ENCODE data around the gene RGS19.

The RGS19 gene

DNA sequence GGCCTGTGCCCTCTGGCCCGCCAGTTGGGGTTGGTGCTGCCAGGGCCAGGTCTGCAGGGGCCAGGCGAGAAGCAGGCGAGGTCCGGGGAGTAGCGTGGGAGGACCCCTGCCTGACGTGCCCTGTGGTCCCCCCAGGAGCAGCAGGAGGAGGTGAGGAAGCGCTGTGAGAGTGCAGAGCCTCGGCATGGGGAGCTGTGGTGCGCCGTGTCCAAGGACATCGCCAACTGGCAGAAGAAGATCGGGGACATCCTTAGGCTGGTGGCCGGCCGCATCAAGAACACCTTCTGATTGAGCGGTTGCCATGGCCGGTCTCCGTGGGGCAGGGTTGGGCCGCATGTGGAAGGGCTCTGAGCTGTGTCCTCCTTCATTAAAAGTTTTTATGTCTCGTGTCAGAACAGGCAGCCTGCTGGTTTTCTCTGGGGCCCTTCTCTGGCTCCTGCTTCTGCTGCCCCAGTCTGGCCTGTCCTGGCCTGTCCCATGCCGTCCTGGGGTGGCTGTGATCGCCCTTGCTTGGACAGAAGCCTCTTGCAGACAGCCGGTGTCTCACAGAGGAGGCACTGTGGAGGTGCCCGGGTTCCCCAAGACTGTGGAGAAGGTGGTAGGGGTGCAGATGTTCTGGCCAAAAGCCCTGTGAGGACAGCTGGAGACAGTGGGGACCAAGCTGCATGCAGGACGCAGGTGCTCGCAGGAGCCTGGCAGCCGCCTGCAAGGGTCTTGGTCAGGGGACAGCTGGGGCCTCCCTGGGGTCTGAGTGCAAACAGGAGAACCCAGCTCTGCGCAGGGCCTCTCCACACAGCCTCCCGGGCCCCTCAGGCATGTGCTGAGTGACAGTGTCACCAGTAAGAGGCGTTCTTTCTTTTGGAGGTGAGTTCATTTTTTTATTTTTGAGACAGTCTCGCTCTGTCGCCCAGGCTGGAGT, 46.4 kb downstream of the RGS19 start:
- no peak for DNase-seq

DNA sequence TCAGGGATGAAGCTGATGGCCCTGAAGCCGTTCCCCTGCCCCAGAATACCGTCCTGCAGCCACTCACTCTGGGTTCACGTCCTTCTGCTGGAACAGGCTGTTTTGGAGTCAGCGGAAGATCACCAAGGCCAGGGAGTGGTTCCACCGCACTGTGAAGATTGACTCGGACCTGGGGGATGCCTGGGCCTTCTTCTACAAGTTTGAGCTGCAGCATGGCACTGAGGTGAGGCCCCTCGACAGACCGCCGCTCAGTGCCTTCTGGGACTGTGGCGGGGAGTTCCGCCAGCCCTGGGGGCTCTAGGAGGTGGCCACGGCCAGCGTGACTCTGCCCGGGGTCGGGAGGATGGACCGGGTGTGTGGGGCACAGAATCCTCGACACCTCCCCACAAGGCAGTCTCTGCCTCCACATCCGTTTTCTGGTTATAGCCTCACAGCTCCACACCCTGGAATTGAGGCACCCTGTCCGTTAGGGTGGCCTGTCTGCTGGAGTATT, 47.5 kb downstream of the RGS19 start:
- DNase-seq: no peak

DNA sequence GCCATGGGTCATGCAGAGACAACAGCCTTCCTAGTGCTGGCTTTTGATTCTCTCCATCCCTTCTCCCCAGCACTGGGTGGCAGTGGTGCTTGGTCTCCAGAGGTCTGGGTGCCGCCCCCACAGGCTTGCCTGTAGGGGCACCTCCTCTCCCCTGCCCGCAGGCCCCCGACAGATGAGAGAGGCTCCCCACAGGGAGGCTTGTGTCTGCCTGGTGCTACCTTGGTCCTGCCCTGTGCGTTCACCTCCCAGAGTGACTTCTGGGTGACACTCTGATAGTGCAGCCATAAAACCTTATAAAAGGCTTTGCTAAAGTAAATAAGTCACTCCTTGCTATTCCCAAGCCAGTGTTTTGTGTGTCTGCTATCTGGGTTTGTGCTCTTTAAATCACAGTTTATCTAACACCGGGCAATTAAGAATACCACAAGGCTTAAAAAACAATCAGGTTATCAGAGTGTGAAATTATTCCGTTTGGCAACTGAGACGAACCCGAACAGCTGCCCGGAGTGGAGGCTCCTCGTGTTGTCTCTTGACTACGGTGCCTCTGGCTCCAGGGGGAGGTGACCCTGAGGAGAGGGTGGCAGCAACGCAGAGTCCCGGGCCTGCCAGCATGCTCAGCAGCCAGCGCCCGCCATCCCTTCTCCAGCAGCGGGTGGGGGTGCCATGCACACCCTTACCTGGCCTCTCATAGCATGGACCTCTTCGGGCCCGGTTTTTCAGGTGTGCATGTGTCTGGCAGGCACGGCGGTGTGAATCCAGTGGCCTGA, 48.8 kb downstream of the RGS19 start:
- DNase-seq: no peak

DNA sequence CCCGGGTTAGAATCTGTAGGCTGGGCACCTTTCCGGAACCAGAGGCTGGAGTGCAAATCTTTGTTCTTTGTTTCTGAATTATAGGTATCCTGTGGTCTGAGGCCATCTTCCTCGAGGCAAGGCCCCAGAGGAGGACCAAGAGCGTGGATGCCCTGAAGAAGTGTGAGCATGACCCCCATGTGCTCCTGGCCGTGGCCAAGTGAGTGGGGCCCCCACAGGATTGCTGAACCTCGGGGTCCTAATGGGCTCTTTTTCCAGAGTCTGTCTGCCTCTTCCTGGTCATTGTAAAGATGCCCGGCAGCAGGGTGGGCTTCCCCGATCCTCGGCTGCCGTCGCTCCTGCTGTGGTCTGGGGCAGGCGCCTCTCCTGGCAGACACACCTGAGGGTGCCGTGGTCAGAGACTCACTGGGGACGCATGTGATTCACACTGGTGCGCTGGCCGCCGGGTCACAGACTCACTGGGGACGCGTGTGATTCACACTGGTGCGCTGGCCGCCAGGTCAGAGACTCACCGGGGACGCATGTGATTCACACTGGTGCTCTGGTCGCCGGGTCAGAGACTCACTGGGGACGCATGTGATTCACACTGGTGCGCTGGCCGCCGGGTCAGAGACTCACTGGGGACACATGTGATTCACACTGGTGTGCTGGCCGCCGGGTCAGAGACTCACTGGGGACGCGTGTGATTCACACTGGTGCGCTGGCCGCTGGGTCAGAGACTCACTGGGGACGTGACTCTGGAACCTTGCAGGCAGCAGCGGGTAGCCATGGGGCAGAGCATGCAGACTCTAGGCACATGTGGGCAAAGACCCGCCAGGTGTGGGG, 49.8 kb downstream of the RGS19 start:
- no peak for DNase-seq

DNA sequence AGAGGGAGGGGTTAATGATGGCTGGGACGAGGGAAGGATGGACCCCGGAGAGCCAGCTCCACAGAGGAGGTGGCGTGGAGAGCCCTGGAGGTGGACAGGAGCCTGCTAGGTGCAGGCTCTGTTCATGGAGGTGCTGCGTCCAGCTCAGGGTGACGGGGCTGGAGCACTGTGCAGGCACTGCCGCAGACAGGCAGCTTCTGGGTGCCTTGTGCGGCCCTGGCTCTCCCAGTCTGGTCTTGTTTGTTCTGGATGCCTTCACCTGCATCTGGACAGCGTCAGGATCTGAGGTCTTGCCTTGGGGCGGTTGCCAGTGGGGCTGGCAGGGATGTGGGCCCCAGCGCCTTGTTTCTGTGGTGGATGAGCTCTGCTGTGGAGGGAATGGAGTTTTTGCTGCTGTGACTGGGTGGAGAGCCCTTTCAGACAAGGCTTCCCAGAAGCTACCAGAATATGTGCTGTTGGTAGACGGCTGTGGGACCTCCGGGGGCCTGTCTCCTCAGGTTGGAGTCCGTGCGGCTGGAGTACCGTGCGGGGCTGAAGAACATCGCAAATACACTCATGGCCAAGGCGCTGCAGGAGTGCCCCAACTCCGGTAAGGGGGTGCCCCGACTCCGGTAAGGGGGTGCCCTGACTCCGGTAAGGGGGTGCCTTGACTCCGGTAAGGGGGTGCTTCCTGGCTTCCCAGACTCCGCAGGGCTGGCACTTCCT, 51.2 kb downstream of the RGS19 start:
- DNase-seq: no peak

DNA sequence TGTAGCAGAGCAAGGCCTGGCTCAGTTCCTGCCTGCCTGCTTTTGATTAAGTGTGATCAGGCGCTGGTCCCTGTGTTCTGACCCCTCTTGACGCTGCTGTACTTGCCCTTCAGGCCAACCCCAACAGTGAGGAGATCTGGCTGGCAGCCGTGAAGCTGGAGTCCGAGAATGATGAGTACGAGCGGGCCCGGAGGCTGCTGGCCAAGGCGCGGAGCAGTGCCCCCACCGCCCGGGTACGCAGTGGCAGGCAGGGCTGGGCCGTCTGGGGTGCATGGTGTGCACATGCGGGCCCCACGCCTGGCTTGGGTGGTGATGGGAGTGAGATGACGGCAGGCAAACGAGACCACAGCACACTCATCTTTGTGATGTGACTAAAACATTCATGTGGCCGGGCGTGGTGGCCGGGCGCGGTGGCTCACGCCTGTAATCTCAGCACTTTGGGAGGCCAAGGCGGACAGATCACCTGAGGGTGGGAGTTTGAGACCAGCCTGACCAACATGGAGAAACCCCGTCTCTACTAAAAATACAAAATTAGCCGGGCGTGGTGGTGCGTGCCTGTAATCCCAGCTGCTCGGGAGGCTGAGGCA, 53.4 kb downstream of the RGS19 start:
- no peak for DNase-seq

DNA sequence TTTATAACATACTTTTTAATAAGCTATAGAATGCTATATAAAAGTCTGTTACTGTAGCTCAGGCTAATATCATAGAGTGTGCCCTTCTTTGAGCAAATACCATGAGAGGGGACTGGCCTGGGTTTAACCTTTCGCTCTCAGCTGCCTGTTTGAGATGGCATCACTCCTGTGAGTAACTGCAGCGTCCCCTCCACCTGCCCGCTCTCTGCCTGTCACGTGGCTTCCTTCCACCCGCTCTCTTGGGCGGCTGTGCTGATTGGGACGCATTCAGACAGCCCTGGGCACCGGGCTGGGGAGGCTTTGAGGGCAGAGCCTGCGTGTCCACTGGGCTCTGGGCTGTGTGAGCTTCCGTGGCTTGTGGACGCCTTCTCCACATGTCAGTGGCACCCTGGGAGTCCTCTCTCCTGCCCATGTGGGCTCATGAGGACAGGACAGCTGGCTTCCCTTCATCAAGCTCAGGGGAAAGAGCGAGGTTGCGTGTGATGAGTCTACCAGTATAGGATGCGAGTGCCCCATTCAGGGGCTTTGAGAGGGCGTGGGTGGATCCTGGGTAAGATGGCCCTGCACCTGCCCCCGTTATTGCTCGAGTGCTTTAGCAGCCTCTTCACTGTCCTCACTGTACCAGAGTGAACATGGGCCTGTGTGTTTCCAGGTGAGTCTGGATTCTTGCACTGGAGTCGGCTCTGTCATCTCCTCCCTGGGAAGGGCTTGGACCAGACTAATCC, 54.1 kb downstream of the RGS19 start:
- DNase-seq: no peak

DNA sequence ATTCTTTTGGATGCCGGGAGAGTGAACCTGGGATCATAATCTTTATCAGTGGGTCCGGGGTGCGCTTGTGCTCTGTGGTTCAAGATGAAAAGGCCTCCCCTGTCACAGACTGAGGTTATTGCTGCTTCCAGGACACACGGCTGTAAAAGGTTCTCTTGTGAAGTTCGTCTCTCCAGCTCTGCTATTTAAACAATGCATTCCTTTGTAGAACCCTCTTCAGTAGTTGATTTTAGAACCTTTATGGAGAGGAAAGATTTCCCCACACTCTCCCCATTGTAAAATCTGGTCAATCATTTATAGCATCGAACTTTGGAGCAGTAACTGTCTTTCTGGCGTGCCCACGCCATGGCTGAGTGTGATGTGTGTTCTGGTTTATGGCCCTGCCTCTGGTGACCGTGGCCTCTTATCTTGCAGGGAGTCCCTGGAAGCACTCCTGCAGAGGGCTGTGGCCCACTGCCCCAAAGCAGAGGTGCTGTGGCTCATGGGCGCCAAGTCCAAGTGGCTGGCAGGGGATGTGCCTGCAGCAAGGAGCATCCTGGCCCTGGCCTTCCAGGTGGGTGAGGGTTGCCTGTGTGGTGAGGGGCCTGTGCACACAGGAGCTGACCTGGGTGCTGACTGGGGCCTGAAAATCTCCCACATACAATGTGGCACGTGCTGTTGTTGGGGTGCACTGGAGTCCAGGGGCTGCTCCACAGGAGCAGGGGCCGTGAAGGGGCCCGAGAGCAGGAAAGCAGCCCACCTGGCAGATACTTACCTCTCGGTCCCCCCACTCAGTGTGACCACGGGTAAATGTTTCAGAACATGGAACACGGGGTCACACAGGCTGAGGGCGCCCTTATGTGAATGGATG, 55.0 kb downstream of the RGS19 start:
- DNase-seq: no peak

DNA sequence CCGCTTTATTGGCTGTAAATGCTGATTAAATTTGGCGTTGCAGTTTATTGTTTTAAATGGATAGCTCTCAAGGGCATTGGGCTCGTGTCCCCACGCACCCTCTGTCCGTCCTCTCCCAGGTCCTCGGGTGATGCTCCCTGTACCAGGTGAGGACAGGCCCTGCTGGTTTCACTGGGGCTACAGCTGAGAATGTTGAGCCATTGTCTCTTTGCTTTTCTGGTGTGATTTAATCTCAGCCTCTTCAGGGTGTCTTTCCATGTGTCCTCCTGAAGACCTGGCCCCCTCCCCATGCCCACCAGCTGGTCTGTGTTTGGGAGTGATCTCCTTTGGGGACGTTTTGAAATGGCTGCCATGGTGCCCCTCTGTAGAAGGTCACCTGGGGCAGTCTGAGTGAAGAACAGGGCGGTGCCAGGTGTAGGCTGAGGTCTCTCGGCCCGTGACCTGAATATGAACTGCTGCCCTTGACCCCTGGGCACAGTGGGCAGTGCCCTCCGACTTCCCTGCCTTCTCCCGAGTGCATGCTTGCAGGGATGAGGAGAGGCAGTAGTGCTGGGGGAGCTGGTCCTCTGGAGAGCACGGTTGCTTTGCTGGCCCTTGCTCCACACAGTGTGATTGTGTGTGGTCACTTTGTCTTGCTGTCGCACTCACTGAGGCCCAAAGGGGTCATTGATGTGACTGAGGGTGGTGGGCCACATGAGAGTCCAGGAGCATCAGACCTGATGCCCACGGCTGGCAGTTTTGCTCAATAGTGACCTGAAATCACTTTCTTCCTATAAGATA, 55.8 kb downstream of the RGS19 start:
- DNase-seq: no peak

Measured in hematopoietic multipotent progenitor cell treated with erythropoietin and hydrocortisone succinate and interleukin-3 and kit ligand, for 4 days (in vitro differentiated cells).